GM18951 (cell line): ENCODE measurements around the gene BCL2L13.

Experiments used
- POLR2A ChIP-seq: IDR thresholded peaks from 4 replicates; pipeline ENCODE4 v1.6.1; 2011; ENCODE audit warnings: mild to moderate bottlenecking; ENCODE audit not compliant: insufficient read length, insufficient read depth; ENCODE audit errors: extremely low read depth
- in situ Hi-C: fragments of 300-500 bp; cut with MboI; formaldehyde crosslinking; loops from one replicate; pipeline ENCODE4 v1.12.0; 2022; ENCODE audit warnings: low sequenced_read_pairs, mixed read lengths, inconsistent platforms; ENCODE audit not compliant: unreplicated experiment

The BCL2L13 gene, protein sequence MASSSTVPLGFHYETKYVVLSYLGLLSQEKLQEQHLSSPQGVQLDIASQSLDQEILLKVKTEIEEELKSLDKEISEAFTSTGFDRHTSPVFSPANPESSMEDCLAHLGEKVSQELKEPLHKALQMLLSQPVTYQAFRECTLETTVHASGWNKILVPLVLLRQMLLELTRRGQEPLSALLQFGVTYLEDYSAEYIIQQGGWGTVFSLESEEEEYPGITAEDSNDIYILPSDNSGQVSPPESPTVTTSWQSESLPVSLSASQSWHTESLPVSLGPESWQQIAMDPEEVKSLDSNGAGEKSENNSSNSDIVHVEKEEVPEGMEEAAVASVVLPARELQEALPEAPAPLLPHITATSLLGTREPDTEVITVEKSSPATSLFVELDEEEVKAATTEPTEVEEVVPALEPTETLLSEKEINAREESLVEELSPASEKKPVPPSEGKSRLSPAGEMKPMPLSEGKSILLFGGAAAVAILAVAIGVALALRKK

DNA sequence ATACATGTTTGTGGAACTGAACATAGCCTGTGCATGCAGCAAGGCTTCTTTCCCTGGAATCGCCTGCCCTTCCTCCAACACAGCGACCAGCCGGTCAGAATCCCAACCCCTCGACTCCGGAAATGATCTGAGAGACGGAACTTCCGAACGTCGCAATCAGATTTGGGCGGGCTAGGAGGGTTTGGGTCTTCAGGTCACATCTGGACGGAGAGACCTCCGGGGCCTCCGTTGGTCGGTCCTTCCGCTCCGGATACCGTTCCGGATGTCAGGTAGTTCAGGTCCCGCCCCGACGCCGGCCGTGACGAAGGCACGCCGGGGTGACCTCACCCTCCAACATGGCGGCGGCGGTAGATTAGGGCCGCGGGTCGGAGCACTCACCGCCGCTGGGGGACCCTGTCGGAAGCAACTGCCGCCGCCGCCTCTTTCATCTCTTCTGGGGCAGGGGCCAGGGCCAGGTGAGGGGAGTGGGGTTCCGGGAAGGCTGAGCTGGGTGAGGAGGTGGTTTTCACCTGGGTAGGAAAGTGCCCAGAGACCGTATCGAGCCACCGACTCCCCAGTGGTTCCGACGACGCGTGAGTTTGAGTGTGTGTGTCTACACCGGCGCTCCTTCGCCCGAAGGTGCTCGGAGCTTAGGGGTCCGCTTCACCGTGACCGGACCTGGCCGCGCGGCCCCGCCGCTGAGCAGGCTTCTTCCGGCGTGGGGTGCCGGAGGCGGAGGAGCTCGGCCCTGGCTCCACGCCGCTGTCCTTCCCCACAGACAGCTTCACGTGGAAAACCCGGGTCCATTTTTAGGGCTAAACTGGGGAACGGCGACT is at the start of gene BCL2L13:
TSS of gene BCL2L13 (plus strand) at position 326 of the 815 bp plus-strand sequence. CDS start 16,955 bp downstream, outside the sequence.
- TF ChIP-seq POLR2A = peak; percentile 97
- in situ Hi-C loops = no loop called here

DNA sequence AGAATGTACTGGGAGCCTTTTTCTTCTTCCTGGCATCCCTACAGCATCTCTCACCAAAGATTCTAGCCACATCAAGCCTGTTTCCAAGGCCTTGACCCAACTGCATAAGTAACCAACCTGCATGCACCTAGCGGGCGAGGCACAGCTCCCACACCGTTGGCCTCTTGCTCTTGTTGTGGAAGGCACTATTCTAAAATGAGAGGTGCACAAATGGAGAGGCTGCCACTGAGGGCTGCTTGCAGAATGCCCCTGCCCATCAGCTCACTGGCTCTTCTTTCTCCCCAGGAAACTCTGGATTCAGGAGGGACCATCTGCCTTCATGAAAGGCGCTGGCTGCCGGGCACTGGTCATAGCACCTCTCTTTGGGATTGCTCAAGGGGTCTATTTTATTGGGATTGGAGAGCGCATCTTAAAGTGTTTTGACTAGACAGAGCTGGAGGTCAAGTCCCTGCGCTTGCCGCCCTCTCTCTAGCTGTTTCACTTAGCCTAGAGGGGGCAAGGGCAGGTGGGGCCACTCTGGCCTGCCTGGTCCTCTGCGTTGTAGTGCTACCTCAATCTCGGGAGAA is 48.7 kb upstream of the BCL2L13 start:
- in situ Hi-C loops = no loop called here
- no peak for TF ChIP-seq POLR2A

DNA sequence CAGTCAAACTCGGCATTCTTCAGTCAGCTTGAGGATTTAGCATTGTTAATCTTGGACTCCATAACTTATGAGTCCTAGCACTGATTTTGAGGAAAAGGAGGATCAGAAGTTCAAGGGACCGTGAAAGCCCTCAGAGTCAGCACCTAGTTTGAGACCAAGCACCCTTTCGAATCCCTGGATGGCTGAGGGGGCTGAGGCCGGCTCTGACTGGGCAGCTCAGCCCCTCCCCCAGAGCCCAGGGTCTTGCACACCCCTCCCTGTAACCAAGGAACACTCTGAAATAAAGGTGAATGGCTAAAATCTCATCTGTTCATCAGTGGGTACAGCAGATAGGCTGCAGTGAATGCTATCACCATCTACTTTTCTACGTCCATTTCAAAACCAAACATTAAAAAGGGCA is 48.0 kb upstream of the BCL2L13 start:
- in situ Hi-C loops = no loop called here
- TF ChIP-seq POLR2A = no peak

DNA sequence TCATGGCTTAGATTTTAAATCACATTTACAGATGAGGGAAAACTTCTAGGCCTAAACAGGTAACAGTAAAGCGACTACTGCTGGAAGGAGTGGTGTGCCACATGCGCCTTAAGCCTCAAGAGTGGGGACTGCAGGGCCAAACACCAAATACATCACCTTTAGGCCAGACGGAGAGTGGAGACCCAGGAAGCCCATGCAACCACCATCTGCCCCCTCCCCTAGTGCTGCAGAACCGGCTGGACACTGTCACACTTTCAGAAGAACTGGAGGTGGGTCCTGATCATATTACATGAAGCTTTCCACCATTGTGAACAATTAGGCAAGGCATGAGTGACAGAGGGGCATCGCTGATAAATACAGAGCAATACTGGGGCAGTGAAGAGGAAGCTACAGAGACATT is 46.4 kb upstream of the BCL2L13 start:
- in situ Hi-C loops = no loop called here
- TF ChIP-seq POLR2A = no peak

DNA sequence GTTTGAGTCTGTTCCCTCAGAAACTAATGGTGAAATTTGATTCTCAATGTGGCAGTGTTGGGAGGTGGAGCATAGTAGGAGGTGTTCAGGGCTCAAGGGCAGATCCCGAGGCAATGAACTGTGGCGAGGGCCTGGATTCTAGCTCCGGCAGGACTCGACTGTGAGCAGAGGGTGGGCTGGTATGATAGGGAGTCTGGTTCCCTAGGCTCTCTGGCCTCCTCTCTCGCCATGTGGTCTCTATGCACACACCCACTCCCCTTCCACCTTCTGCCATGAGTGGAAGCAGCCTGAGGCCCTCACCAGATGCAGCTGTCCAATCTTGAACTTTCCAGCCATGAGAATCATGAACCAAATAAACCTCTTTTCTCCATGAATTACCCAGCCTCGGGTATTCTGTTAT is 42.3 kb upstream of the BCL2L13 start:
- in situ Hi-C loops = no loop called here

DNA sequence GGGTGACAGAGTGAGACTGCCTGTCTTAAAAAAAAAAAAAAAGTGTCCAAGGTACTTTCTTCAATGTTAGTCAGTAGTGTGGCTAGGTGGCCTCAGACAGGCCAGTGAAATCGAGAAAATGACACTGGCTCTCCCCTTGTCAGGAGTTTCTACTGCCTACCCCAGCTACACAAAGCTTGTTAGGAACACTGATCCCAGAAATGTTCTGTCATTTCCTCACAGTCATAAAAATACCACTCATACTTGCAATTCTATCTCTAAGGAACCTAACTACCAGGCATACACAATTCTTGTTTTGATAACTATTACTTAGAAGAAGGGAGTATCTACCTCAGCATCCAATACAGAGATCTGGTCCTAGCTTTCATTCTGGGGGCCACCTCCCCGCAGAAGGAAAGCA is 41.3 kb upstream of the BCL2L13 start:
- in situ Hi-C loops = no loop called here
- no peak for TF ChIP-seq POLR2A

More for the DNA sequence above, 42.3 kb upstream of the BCL2L13 start:
- TF ChIP-seq POLR2A = no peak

DNA sequence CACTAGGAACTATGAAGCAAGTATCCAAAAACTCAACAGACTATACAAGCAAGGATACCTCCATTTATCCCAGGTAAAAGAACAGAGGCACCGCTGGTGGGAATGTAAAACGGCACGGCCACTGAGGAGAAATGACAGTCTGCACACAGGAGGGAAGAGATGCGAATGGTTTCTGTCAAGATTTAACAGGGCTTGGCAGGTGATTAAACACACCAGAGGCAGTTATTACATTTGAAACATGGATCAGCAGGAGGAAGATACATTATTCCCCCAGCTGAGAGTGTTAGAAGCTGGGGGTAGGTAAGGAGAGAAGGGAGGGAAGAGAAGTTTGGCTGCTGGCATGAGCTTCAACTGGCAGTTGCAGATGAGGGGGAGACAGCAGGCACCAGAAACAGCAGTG is 40.2 kb upstream of the BCL2L13 start:
- in situ Hi-C loops = no loop called here
- TF ChIP-seq POLR2A = no peak

DNA sequence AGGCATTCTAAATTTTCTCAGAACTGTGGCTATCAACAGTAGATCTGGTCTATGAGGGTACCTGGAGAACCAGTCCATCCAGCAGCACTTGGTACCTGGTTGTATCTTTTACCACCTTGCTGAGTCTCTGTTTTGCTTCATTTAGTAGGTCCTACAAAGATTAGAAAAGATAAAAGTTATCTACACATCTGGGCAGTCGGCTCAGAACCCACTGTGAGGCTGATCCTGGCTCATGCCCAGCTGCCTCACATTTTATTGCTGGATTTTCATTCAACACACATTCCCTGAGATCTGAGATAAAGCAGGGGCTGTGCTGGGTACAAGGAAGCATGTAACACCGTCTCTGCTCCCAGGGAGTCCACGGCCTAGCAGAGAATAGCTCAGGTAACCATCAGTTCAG is 37.5 kb upstream of the BCL2L13 start:
- TF ChIP-seq POLR2A = no peak
- in situ Hi-C loops = no loop called here

DNA sequence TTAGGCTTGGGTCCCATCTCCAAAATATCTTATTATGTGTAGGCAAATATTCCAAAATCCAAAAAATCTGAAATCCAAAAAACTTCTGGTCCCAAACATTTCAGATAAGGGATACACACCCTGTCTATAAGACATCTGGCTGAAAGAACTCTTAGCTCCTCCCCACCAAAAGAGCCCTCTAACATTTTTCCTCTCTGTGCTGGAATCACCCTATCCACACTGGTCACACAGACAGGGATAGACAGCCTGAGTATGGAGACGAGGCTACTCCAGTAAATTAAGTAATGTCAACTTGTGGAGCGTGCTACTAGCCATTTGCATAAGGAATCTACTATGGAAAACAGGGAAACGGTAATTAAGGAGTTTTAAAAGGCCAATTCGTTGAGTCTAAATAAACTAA is 34.9 kb upstream of the BCL2L13 start:
- TF ChIP-seq POLR2A = no peak
- in situ Hi-C loops = no loop called here

DNA sequence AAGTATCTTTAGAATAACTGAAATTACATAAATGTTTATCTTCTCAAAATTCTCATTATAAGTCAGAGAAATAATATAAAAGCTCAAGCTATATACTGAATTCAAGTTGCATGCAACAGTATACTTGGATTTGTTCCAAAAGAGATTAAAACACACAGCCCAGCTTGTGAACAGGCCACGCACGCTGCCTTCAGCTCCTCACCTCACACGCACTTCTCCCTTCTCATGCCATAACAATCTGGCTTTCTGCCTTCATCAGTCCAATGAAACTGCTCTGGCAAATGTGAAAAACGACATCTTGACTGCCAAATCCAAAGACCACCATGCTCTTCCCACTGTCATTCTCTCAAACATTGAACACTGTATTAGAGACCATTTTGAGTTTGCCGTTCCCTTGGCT is 32.1 kb upstream of the BCL2L13 start:
- in situ Hi-C loops = no loop called here
- TF ChIP-seq POLR2A = no peak

DNA sequence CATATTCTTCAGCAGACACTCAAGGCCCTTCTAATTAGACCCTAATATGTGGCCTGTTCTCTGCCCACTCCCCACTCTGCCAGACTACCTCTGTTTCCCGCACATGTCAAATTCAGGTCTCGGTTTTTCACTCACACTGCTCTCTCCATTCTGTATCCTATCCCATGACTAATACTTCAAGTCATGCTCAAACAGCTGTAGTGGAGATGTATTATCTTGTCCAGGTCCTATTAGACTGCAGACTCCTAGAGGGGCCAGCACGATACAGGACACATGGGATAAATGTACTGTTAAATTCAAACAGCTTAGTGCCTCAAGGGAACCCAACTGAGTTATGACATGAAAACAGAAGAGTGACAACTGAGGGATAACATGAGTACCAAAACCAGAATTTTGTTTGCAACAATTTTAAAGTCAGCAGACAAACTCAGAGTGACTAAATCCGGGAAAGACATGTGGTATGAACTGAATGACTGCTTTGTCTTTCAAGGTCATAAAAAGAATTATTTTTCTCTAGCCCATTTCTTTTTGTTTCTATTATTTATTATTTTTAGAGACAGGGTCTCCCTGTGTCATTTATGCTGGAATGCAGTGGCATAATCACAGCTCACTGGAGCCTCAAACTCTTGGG is 30.6 kb upstream of the BCL2L13 start:
- TF ChIP-seq POLR2A = no peak
- in situ Hi-C loops = no loop called here

DNA sequence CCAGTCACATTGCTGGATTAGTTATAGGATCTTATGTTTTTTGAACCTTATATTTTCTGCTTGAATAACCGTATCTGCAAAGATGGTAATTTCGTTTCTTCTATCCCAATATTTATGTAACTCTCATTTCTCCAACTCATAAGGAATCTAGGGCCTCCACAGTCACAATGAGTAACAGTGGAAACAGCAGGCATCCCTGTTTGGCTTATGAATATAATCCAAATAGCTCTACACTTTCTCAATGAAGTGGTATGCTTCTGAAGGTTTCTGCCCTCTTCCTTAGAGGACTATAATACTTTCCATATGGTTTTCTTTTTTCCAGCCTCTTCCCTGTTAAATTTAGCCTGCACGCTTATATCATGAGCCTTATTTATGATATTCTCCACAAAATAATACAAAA is 26.5 kb upstream of the BCL2L13 start:
- no peak for TF ChIP-seq POLR2A
- in situ Hi-C loops = no loop called here

DNA sequence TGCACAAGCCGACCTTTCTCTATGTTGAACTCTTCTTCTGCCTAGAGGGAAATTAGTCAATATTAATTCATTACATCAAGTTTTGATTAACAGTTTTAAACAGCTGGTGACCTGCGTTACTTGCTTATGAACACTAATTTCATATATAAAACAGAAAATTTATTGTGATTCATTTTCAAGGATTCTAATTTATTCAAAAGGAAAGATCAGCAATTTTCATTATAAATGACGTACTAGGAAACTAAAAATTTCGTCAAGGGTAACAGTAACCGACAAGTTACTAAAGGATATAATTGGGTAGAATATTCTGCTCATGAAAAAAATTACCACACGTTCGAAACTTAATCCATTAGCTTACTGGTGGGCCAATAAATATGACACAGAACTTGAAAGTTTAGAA is 25.3 kb upstream of the BCL2L13 start:
- in situ Hi-C loops = no loop called here
- no peak for TF ChIP-seq POLR2A
